ENCODE data around the gene PHC1.

DNA sequence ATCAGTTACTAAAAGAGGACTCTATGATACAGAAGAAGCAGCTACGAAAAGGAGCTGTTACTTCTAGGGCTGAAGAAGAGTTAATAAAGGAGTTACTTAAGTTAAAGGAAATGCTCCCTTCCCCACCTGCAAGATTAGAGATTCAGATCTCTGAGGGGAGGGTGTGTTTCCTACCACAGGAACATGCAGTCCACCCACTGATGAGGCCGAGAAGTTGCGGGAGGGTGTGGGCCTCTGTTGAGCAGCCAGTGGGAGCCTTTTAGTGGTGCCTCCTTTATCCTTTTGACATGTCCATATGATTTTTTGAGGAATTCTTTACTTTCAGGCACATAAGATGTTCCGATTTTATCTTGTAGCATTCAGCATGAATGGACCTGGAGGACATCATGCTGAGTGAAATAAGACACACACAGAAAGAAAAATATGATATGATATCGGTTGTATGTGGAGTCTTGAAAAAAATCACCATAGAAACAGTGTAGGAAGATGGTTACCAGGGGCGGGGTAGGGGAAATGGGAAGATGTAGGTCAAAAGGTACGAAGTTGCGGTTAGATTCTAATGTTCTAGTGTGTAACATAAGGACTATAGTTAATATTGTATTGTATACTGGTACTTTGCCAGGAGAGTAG is 39.6 kb downstream of the PHC1 start:
- no peak for TF ChIP-seq BHLHE40 (IDR thresholded peaks at IDR 0.05; ENCODE audit: borderline replicate concordance)
- no peak for TF ChIP-seq SP1 (IDR thresholded peaks at IDR 0.05)
- TF ChIP-seq FOXM1 (IDR thresholded peaks at IDR 0.05; ENCODE audit: borderline replicate concordance) = no peak
- TF ChIP-seq ARNT (IDR thresholded peaks at IDR 0.05) = no peak
- TF ChIP-seq CTBP1 (IDR thresholded peaks at IDR 0.05; ENCODE audit: borderline replicate concordance) = no peak
- no peak for TF ChIP-seq NFRKB (IDR thresholded peaks at IDR 0.05)
- no peak for TF ChIP-seq HDGF (IDR thresholded peaks at IDR 0.05; ENCODE audit: borderline replicate concordance)
- no peak for TF ChIP-seq TARDBP (IDR thresholded peaks at IDR 0.05)
- no peak for TF ChIP-seq SUZ12 (IDR thresholded peaks at IDR 0.05)
- TF ChIP-seq ELF4 (IDR thresholded peaks at IDR 0.05) = no peak
- no peak for TF ChIP-seq FOXK2 (IDR thresholded peaks at IDR 0.05)
- TF ChIP-seq FOXA1 (IDR thresholded peaks at IDR 0.05) = no peak
- TF ChIP-seq ZNF384 (IDR thresholded peaks at IDR 0.05) = no peak
- TF ChIP-seq L3MBTL2 (conservative IDR thresholded peaks at IDR 0.05) = no peak

Measured in HEK293T (cell line).